Measurements from ENCODE around the gene DCST2.

GRCh38 chr1:154994591-154994990 lies 39.0 kb downstream of the DCST2 start:
- no peak for TF ChIP-seq CTCF (IDR thresholded peaks at IDR 0.05)
- TF ChIP-seq POLR2A (IDR thresholded peaks at IDR 0.05), result no peak
